Measurements from ENCODE around the gene RXRA.

RXRA gene

GRCh38 chr9:134340475-134341160, 14.4 kb downstream of the RXRA start:
- DNase-seq = no peak

- no peak for DNase-seq
These were observed 15.1 kb downstream of the RXRA start for GRCh38 chr9:134341306-134341705.

GRCh38 chr9:134341929-134342745, 15.9 kb downstream of the RXRA start:
- DNase-seq = no peak

- no peak for DNase-seq
These were observed 16.5 kb downstream of the RXRA start for GRCh38 chr9:134342746-134343115.

GRCh38 chr9:134343637-134344036, 17.4 kb downstream of the RXRA start:
- DNase-seq = no peak

- DNase-seq = peak; percentile 9
These were observed 18.0 kb downstream of the RXRA start for GRCh38 chr9:134344068-134344799.

- no peak for DNase-seq
These were observed 18.6 kb downstream of the RXRA start for GRCh38 chr9:134344800-134345310.

- DNase-seq = no peak
These were observed 19.5 kb downstream of the RXRA start for GRCh38 chr9:134345737-134346136.

- DNase-seq = no peak
These were observed 19.9 kb downstream of the RXRA start for GRCh38 chr9:134346151-134346550.

- no peak for DNase-seq
These were observed 20.8 kb downstream of the RXRA start for GRCh38 chr9:134346840-134347583.

- DNase-seq = no peak
These were observed 21.7 kb downstream of the RXRA start for GRCh38 chr9:134347996-134348395.

GRCh38 chr9:134348404-134349155, 22.3 kb downstream of the RXRA start:
- DNase-seq = no peak

- DNase-seq = no peak
These were observed 23.7 kb downstream of the RXRA start for GRCh38 chr9:134349936-134350335.

- DNase-seq = no peak
These were observed 24.2 kb downstream of the RXRA start for GRCh38 chr9:134350416-134350994.

- DNase-seq = no peak
These were observed 25.4 kb downstream of the RXRA start for GRCh38 chr9:134351606-134352176.

- DNase-seq = no peak
These were observed 26.1 kb downstream of the RXRA start for GRCh38 chr9:134352247-134352933.

GRCh38 chr9:134353539-134353938, 27.3 kb downstream of the RXRA start:
- no peak for DNase-seq

- DNase-seq = no peak
These were observed 28.9 kb downstream of the RXRA start for GRCh38 chr9:134355158-134355557.

GRCh38 chr9:134355561-134356279, 29.5 kb downstream of the RXRA start:
- no peak for DNase-seq

All from stimulated activated CD4-positive, alpha-beta T cell treated with anti-CD3 and anti-CD28 coated beads, Interleukin-1b, Interleukin-23, amount 100 ng/mL, for 48 hours (primary cell).